ENCODE results near the gene CAV1. TPM values are rescaled to one million over a fixed set of nuclear protein-coding genes. Genes with fewer than 3 reads are reported as not detected.

Gene CAV1
- total RNA-seq, 3 donors from 2014 or later = 0.48 to 1.2 (median 1.1) TPM

- no peaks in the 10 kb centered on the region for H3K9me3 Mint-ChIP-seq
- no peak overlapping the region for H3K4me3 Mint-ChIP-seq
- H3K27me3 Mint-ChIP-seq (ENCODE audit: low read depth) = peaks cover 14% of the 10 kb centered on the region
- ATAC-seq (no peak), DNase-seq (no peak)
- H3K4me1 Mint-ChIP-seq (ENCODE audit: low read depth) = no peaks in the 10 kb centered on the region
- H3K36me3 Mint-ChIP-seq (ENCODE audit: insufficient read depth) = no peaks in the 10 kb centered on the region
These were observed 44.9 kb downstream of the CAV1 start for GRCh38 chr7:116569737-116570136.

- no peaks in the 10 kb centered on the region for H3K9me3 Mint-ChIP-seq
- ATAC-seq (no peak), DNase-seq (no peak)
- H3K4me3 Mint-ChIP-seq = no peak overlapping the region
- no peaks in the 10 kb centered on the region for H3K4me1 Mint-ChIP-seq (ENCODE audit: low read depth)
- peaks cover 12% of the 10 kb centered on the region for H3K27me3 Mint-ChIP-seq (ENCODE audit: low read depth)
- no peaks in the 10 kb centered on the region for H3K36me3 Mint-ChIP-seq (ENCODE audit: insufficient read depth)
These were observed 45.5 kb downstream of the CAV1 start for GRCh38 chr7:116570306-116570705.

- Mint-ChIP-seq H3K36me3 (ENCODE audit: insufficient read depth) (no peaks in the 10 kb centered on the region), H3K9me3 (no peaks in the 10 kb centered on the region)
These were observed 46.2 kb downstream of the CAV1 start for GRCh38 chr7:116571037-116571436.

GRCh38 chr7:116571552-116571951 lies 46.7 kb downstream of the CAV1 start:
- H3K36me3 Mint-ChIP-seq (ENCODE audit: insufficient read depth) = no peaks in the 10 kb centered on the region
- H3K9me3 Mint-ChIP-seq = no peaks in the 10 kb centered on the region
- DNase-seq (no peak), ATAC-seq (no peak)
- no peak overlapping the region for H3K4me3 Mint-ChIP-seq
- H3K27me3 Mint-ChIP-seq (ENCODE audit: low read depth) = peaks cover 13% of the 10 kb centered on the region
- no peaks in the 10 kb centered on the region for H3K4me1 Mint-ChIP-seq (ENCODE audit: low read depth)

More at GRCh38 chr7:116571037-116571436, 46.2 kb downstream of the CAV1 start:
- Mint-ChIP-seq H3K4me1 (ENCODE audit: low read depth) (no peaks in the 10 kb centered on the region), H3K4me3 (no peak overlapping the region), H3K27me3 (ENCODE audit: low read depth) (peaks cover 13% of the 10 kb centered on the region)
- no peak for DNase-seq
- ATAC-seq = no peak

GRCh38 chr7:116572036-116572435 lies 47.2 kb downstream of the CAV1 start:
- no peak overlapping the region for H3K4me3 Mint-ChIP-seq
- H3K36me3 Mint-ChIP-seq (ENCODE audit: insufficient read depth) = no peaks in the 10 kb centered on the region
- H3K4me1 Mint-ChIP-seq (ENCODE audit: low read depth) = peaks cover under 1% of the 10 kb centered on the region
- DNase-seq (no peak), ATAC-seq (no peak)
- H3K27me3 Mint-ChIP-seq (ENCODE audit: low read depth) = peaks cover 13% of the 10 kb centered on the region
- H3K9me3 Mint-ChIP-seq = no peaks in the 10 kb centered on the region

- no peak overlapping the region for H3K4me3 Mint-ChIP-seq
- peaks cover 3% of the 10 kb centered on the region for H3K4me1 Mint-ChIP-seq (ENCODE audit: low read depth)
- no peaks in the 10 kb centered on the region for H3K36me3 Mint-ChIP-seq (ENCODE audit: insufficient read depth)
- no peaks in the 10 kb centered on the region for H3K9me3 Mint-ChIP-seq
- no peak for ATAC-seq
- peaks cover 13% of the 10 kb centered on the region for H3K27me3 Mint-ChIP-seq (ENCODE audit: low read depth)
- DNase-seq = no peak
These were observed 48.7 kb downstream of the CAV1 start for GRCh38 chr7:116573541-116573940.

- no peak overlapping the region for H3K4me3 Mint-ChIP-seq
- no peaks in the 10 kb centered on the region for H3K36me3 Mint-ChIP-seq (ENCODE audit: insufficient read depth)
- no peaks in the 10 kb centered on the region for H3K9me3 Mint-ChIP-seq
- DNase-seq (no peak), ATAC-seq (no peak)
- peaks cover 13% of the 10 kb centered on the region for H3K27me3 Mint-ChIP-seq (ENCODE audit: low read depth)
- peaks cover 3% of the 10 kb centered on the region for H3K4me1 Mint-ChIP-seq (ENCODE audit: low read depth)
These were observed 49.4 kb downstream of the CAV1 start for GRCh38 chr7:116574025-116574822.

- peaks cover 3% of the 10 kb centered on the region for H3K4me1 Mint-ChIP-seq (ENCODE audit: low read depth)
These were observed 51.0 kb downstream of the CAV1 start for GRCh38 chr7:116575853-116576252.

GRCh38 chr7:116576350-116577319 lies 51.8 kb downstream of the CAV1 start:
- peak; percentile 57 to 76 for ATAC-seq
- no peak for DNase-seq

More at GRCh38 chr7:116575853-116576252, 51.0 kb downstream of the CAV1 start:
- H3K27me3 Mint-ChIP-seq (ENCODE audit: low read depth) = peaks cover 4% of the 10 kb centered on the region
- DNase-seq (no peak), ATAC-seq (no peak)
- H3K36me3 Mint-ChIP-seq (ENCODE audit: insufficient read depth) = no peaks in the 10 kb centered on the region
- no peak overlapping the region for H3K4me3 Mint-ChIP-seq
- no peaks in the 10 kb centered on the region for H3K9me3 Mint-ChIP-seq

GRCh38 chr7:116577320-116577871 lies 52.6 kb downstream of the CAV1 start:
- no peaks in the 10 kb centered on the region for H3K9me3 Mint-ChIP-seq
- ATAC-seq (peak in 1 of 2 donors; percentile 53), DNase-seq (no peak)
- H3K36me3 Mint-ChIP-seq (ENCODE audit: insufficient read depth) = no peaks in the 10 kb centered on the region
- no peak overlapping the region for H3K4me3 Mint-ChIP-seq
- H3K4me1 Mint-ChIP-seq (ENCODE audit: low read depth) = peaks cover 3% of the 10 kb centered on the region
- peaks cover 4% of the 10 kb centered on the region for H3K27me3 Mint-ChIP-seq (ENCODE audit: low read depth)

More at GRCh38 chr7:116576350-116577319, 51.8 kb downstream of the CAV1 start:
- Mint-ChIP-seq H3K9me3 (no peaks in the 10 kb centered on the region), H3K27me3 (ENCODE audit: low read depth) (peaks cover 4% of the 10 kb centered on the region), H3K4me1 (ENCODE audit: low read depth) (peaks cover 3% of the 10 kb centered on the region), H3K4me3 (no peak overlapping the region), H3K36me3 (ENCODE audit: insufficient read depth) (no peaks in the 10 kb centered on the region)

- DNase-seq = no peak
- Mint-ChIP-seq H3K27me3 (ENCODE audit: low read depth) (peaks cover 4% of the 10 kb centered on the region), H3K9me3 (no peaks in the 10 kb centered on the region), H3K36me3 (ENCODE audit: insufficient read depth) (no peaks in the 10 kb centered on the region), H3K4me3 (no peak overlapping the region), H3K4me1 (ENCODE audit: low read depth) (peaks cover 10% of the 10 kb centered on the region)
- no peak for ATAC-seq
These were observed 53.7 kb downstream of the CAV1 start for GRCh38 chr7:116578526-116578925.

- DNase-seq (no peak), ATAC-seq (no peak)
- no peak overlapping the region for H3K4me3 Mint-ChIP-seq
- H3K4me1 Mint-ChIP-seq (ENCODE audit: low read depth) = peaks cover 13% of the 10 kb centered on the region
- H3K27me3 Mint-ChIP-seq (ENCODE audit: low read depth) = peaks cover 4% of the 10 kb centered on the region
- no peaks in the 10 kb centered on the region for H3K36me3 Mint-ChIP-seq (ENCODE audit: insufficient read depth)
- H3K9me3 Mint-ChIP-seq = no peaks in the 10 kb centered on the region
These were observed 54.5 kb downstream of the CAV1 start for GRCh38 chr7:116579322-116579721.

GRCh38 chr7:116579835-116580234 lies 55.0 kb downstream of the CAV1 start:
- ATAC-seq (no peak), DNase-seq (no peak)
- Mint-ChIP-seq H3K4me1 (ENCODE audit: low read depth) (peaks cover 13% of the 10 kb centered on the region), H3K4me3 (no peak overlapping the region), H3K9me3 (no peaks in the 10 kb centered on the region), H3K27me3 (ENCODE audit: low read depth) (peaks cover 4% of the 10 kb centered on the region), H3K36me3 (ENCODE audit: insufficient read depth) (no peaks in the 10 kb centered on the region)

- no peak for DNase-seq
- no peak for ATAC-seq
- Mint-ChIP-seq H3K36me3 (ENCODE audit: insufficient read depth) (no peaks in the 10 kb centered on the region), H3K27me3 (ENCODE audit: low read depth) (no peaks in the 10 kb centered on the region), H3K4me3 (no peak overlapping the region), H3K9me3 (no peaks in the 10 kb centered on the region), H3K4me1 (ENCODE audit: low read depth) (peaks cover 10% of the 10 kb centered on the region)
These were observed 57.4 kb downstream of the CAV1 start for GRCh38 chr7:116582164-116582732.

All from activated T-cell treated with anti-CD3 and anti-CD28 coated beads, Interleukin-2, amount 50 U/mL, for 4 hours (primary cell).